Kidney (tissue), 2 donors: ENCODE data around the gene NCMAP. TPM values are rescaled to one million over a fixed set of nuclear protein-coding genes. Genes with fewer than 3 reads are reported as not detected.

Source experiments
- polyA plus RNA-seq: library from polyadenylated mRNA; stranded (reverse); fragments of 350-450 nt; fragmentation: Illumina TruSeq; extraction: RNeasy Lipid Tissue Mini Kit (QIAGEN cat#74804); gene quantifications from one replicate; pipeline ENCODE4 v1.2.3, GENCODE V29; 2014; ENCODE audit warnings: low read depth, low replicate concordance; ENCODE audit not compliant: insufficient read depth
- total RNA-seq: library from RNA; stranded (reverse); fragmentation: NEBNext Ultra II Directional; extraction: Animal tissue kit (Norgen Biotek cat#: 25700); gene quantifications from one replicate; pipeline ENCODE4 v1.2.1, GENCODE V29; 2021
- donor health status: DM: yes; HTN: yes; CAD: no.

The NCMAP gene
- total and polyA plus RNA-seq, 2 donors from 2014 or later: 0.65 to 11.0 TPM

Other genes with a start within 250 kb of the NCMAP start
- 1.7 TPM for gene GRHL3, start 236.7 kb upstream of the NCMAP start, total RNA-seq
- 0.32 TPM for gene GRHL3, start 236.7 kb upstream of the NCMAP start, polyA plus RNA-seq
- gene STPG1, start 142.3 kb upstream of the NCMAP start, total RNA-seq: 12.2 TPM
- gene STPG1, start 142.3 kb upstream of the NCMAP start, polyA plus RNA-seq: 10.6 TPM
- 46.4 TPM for gene NIPAL3, start 140.3 kb upstream of the NCMAP start, total RNA-seq
- 13.5 TPM for gene NIPAL3, start 140.3 kb upstream of the NCMAP start, polyA plus RNA-seq
- 27.1 TPM for gene RCAN3, start 53.3 kb upstream of the NCMAP start, total RNA-seq
- 3.5 TPM for gene RCAN3, start 53.3 kb upstream of the NCMAP start, polyA plus RNA-seq
- 123 TPM for gene SRRM1, start 87.2 kb downstream of the NCMAP start, total RNA-seq
- 21.1 TPM for gene SRRM1, start 87.2 kb downstream of the NCMAP start, polyA plus RNA-seq
- 315 TPM for gene CLIC4, start 189.4 kb downstream of the NCMAP start, total RNA-seq
- 72.7 TPM for gene CLIC4, start 189.4 kb downstream of the NCMAP start, polyA plus RNA-seq